H9 (cell line): ENCODE measurements around the gene THEM4. TPM values are rescaled to one million over a fixed set of nuclear protein-coding genes. Genes with fewer than 3 reads are reported as not detected.
"Not testable (repeated sequence)": the region's sequence is repeated elsewhere in the genome, so short reads cannot be mapped to it uniquely, and the experiment has no call there.

Experiments
- DNase-seq: peaks from one replicate; pipeline ENCODE4 v3.0.0-alpha.2; 2017
- H2AFZ ChIP-seq: one replicate; pipeline ENCODE4 v1.6.1; 2013; ENCODE audit warnings: mild to moderate bottlenecking, low read length, control low read depth, moderate library complexity
- H2AK5ac ChIP-seq: 2 replicates; pipeline ENCODE4 v1.6.1; 2013; ENCODE audit warnings: low read length, control low read depth, mixed read lengths; ENCODE audit not compliant: insufficient read length
- H2BK120ac ChIP-seq: one replicate; pipeline ENCODE4 v1.6.1; 2013; ENCODE audit warnings: low read depth, mild to moderate bottlenecking, low read length, control low read depth, inconsistent platforms; ENCODE audit not compliant: poor library complexity, severe bottlenecking
- H2BK12ac ChIP-seq: 2 replicates; pipeline ENCODE4 v1.6.1; 2013; ENCODE audit warnings: low read length, control low read depth, mixed read lengths, low read depth; ENCODE audit not compliant: insufficient read length
- H2BK15ac ChIP-seq: 2 replicates; pipeline ENCODE4 v1.6.1; 2013; ENCODE audit warnings: low read depth, low read length, control low read depth
- H2BK20ac ChIP-seq: one replicate; pipeline ENCODE4 v1.6.1; 2013; ENCODE audit warnings: low read depth, mild to moderate bottlenecking, low read length, control low read depth, inconsistent platforms; ENCODE audit not compliant: poor library complexity, severe bottlenecking
- H2BK5ac ChIP-seq: 2 replicates; pipeline ENCODE4 v1.6.1; 2013; ENCODE audit warnings: low read length, control low read depth, mixed read lengths; ENCODE audit not compliant: insufficient read length
- H3K14ac ChIP-seq: 2 replicates; pipeline ENCODE4 v1.6.1; 2013; ENCODE audit warnings: low read length, control low read depth; ENCODE audit not compliant: insufficient read depth
- H3K18ac ChIP-seq: 2 replicates; pipeline ENCODE4 v1.6.1; 2013; ENCODE audit warnings: low read depth, mild to moderate bottlenecking, mixed read lengths, low read length, control low read depth; ENCODE audit not compliant: insufficient read length
- H3K23ac ChIP-seq: 2 replicates; pipeline ENCODE4 v1.6.1; 2013; ENCODE audit warnings: low read length, control low read depth, mixed read lengths, low read depth; ENCODE audit not compliant: insufficient read length
- H3K23me2 ChIP-seq: 2 replicates; pipeline ENCODE4 v1.6.1; 2013; ENCODE audit warnings: low read depth, mild to moderate bottlenecking, mixed read lengths, low read length, control low read depth; ENCODE audit not compliant: insufficient read length, poor library complexity, severe bottlenecking
- H3K27ac ChIP-seq: 2 replicates; pipeline ENCODE4 v1.5.1; 2013; ENCODE audit warnings: low read length, control low read depth, mixed read lengths, low read depth; ENCODE audit not compliant: insufficient read length
- H3K27me3 ChIP-seq: 2 replicates; pipeline ENCODE4 v1.6.1; 2013; ENCODE audit warnings: low read length, control low read depth, inconsistent platforms; ENCODE audit not compliant: insufficient read depth
- H3K4ac ChIP-seq: 2 replicates; pipeline ENCODE4 v1.6.1; 2013; ENCODE audit warnings: low read depth, mild to moderate bottlenecking, control low read depth, inconsistent platforms, low read length, moderate library complexity
- H3K4me1 ChIP-seq: 2 replicates; pipeline ENCODE4 v1.6.1; 2013; ENCODE audit warnings: low read length, control low read depth, inconsistent platforms; ENCODE audit not compliant: insufficient read depth
- H3K4me2 ChIP-seq: 2 replicates; pipeline ENCODE4 v1.6.1; 2013; ENCODE audit warnings: low read length, control low read depth, mixed read lengths; ENCODE audit not compliant: insufficient read length, insufficient read depth
- H3K56ac ChIP-seq: 2 replicates; pipeline ENCODE4 v1.6.1; 2013; ENCODE audit warnings: low read depth, mild to moderate bottlenecking, mixed read lengths, low read length, control low read depth; ENCODE audit not compliant: insufficient read length
- H3K79me1 ChIP-seq: 2 replicates; pipeline ENCODE4 v1.6.1; 2013; ENCODE audit warnings: low read depth, mild to moderate bottlenecking, moderate library complexity, low read length, control low read depth, inconsistent platforms; ENCODE audit not compliant: insufficient read depth, poor library complexity, severe bottlenecking
- H3K79me2 ChIP-seq: 2 replicates; pipeline ENCODE4 v1.6.1; 2013; ENCODE audit warnings: low read length, control low read depth, inconsistent platforms; ENCODE audit not compliant: insufficient read depth
- H3K9ac ChIP-seq: 2 replicates; pipeline ENCODE4 v1.6.1; 2013; ENCODE audit warnings: low read length, control low read depth, mixed read lengths; ENCODE audit not compliant: insufficient read length; ENCODE audit errors: extremely low read depth
- H3K9me3 ChIP-seq: one replicate; pipeline ENCODE4 v1.6.1; 2013; ENCODE audit warnings: low read depth, low read length, inconsistent platforms; ENCODE audit not compliant: control insufficient read depth
- H3T11ph ChIP-seq: one replicate; pipeline ENCODE4 v1.6.1; 2013; ENCODE audit warnings: mild to moderate bottlenecking, low read length, control low read depth, inconsistent platforms
- H4K20me1 ChIP-seq: one replicate; pipeline ENCODE4 v1.6.1; 2013; ENCODE audit not compliant: control insufficient read depth, insufficient read length, insufficient read depth
- H4K5ac ChIP-seq: 2 replicates; pipeline ENCODE4 v1.6.1; 2013; ENCODE audit warnings: low read depth, mild to moderate bottlenecking, mixed read lengths, low read length, control low read depth; ENCODE audit not compliant: insufficient read length
- H4K8ac ChIP-seq: replicated peaks from 2 replicates; pipeline ENCODE4 v1.6.1; 2013; ENCODE audit warnings: low read length, control low read depth, mixed read lengths, low read depth; ENCODE audit not compliant: insufficient read length
- H4K91ac ChIP-seq: 2 replicates; pipeline ENCODE4 v1.6.1; 2013; ENCODE audit warnings: low read depth, mild to moderate bottlenecking, moderate library complexity, mixed read lengths, low read length, control low read depth; ENCODE audit not compliant: insufficient read length
- H3K27ac Mint-ChIP-seq, 3 experiments: 2 replicates in 2 of 3; 3 replicates in 1 of 3; pipeline ENCODE4 v1.8.0; 2020 to 2021; ENCODE audit warnings: mixed read lengths in 3 of 3, mild to moderate bottlenecking in 1 of 3, moderate library complexity in 1 of 3
- H3K27me3 Mint-ChIP-seq: 2 replicates; pipeline ENCODE4 v1.8.0; 2021; ENCODE audit warnings: low read depth, mild to moderate bottlenecking, moderate library complexity, mixed read lengths
- H3K36me3 Mint-ChIP-seq, 3 experiments: 2 replicates in 2 of 3; 3 replicates in 1 of 3; pipeline ENCODE4 v1.8.0; 2020 to 2021; ENCODE audit warnings: low read depth in 3 of 3, mixed read lengths in 3 of 3; ENCODE audit not compliant: insufficient read depth in 1 of 3
- H3K4me1 Mint-ChIP-seq, 2 experiments: 2 replicates each; pipeline ENCODE4 v1.8.0; 2020; ENCODE audit warnings: mixed read lengths in 2 of 2
- H3K4me3 Mint-ChIP-seq, 2 experiments: 2 replicates in 1 of 2; 3 replicates in 1 of 2; pipeline ENCODE4 v1.8.0; 2020 to 2021; ENCODE audit warnings: mild to moderate bottlenecking in 2 of 2, mixed read lengths in 2 of 2, moderate library complexity in 1 of 2
- H3K9me3 Mint-ChIP-seq, 2 experiments: 2 replicates in 1 of 2; 3 replicates in 1 of 2; pipeline ENCODE4 v1.8.0; 2020; ENCODE audit warnings: mild to moderate bottlenecking in 2 of 2, mixed read lengths in 2 of 2, moderate library complexity in 1 of 2
- CTCF ChIP-seq: fragments of 200-600 bp; sonication (generic); conservative IDR thresholded peaks from 3 replicates; pipeline ENCODE4 v1.8.0; 2021; ENCODE audit warnings: antibody characterized with exemption, mild to moderate bottlenecking
- WGBS: extraction: QIAGEN DNeasy Blood & Tissue Kit; methylation state at CpG from one replicate; pipeline ENCODE4 v1.1.7; 2013; ENCODE audit warnings: missing lambda C conversion rate, low lambda C conversion rate, mixed read lengths; ENCODE audit not compliant: insufficient read length; ENCODE audit errors: extremely low coverage; 5-methylcytosine and 5-hydroxymethylcytosine counted together
- total RNA-seq: library from RNA; stranded (reverse); gene quantifications from 2 replicates; pipeline ENCODE4 v1.2.1, GENCODE V29; 2021

The THEM4 gene
- total RNA-seq, 1 experiment from 2014 or later, result 10.5 TPM

- no peak for TF ChIP-seq CTCF
- Histone ChIP-seq H2BK20ac (no peak overlapping the region), H3K79me2 (no peaks in the 10 kb centered on the region), H3K27ac (no peak overlapping the region), H2AFZ (no peak overlapping the region), H3K23me2 (no peaks in the 10 kb centered on the region), H3K56ac (no peak overlapping the region), H3K4me1 (no peaks in the 10 kb centered on the region; the same call in 1 of the 2 replicates), H2BK5ac (no peak overlapping the region), H3K4ac (no peak overlapping the region), H3K4me2 (no peak overlapping the region), H2AK5ac (no peak overlapping the region), H3K9me3 (no peaks in the 10 kb centered on the region), H2BK120ac (no peak overlapping the region), H2BK12ac (no peak overlapping the region), H3K9ac (no peak overlapping the region), H3K27me3 (peaks cover 25% of the 10 kb centered on the region; the same call in 1 of the 2 replicates), H4K91ac (no peak overlapping the region), H3K79me1 (no peaks in the 10 kb centered on the region), H3K14ac (no peak overlapping the region), H4K8ac (no peak overlapping the region), H4K20me1 (no peaks in the 10 kb centered on the region), H4K5ac (no peak overlapping the region), H2BK15ac (no peak overlapping the region), H3K18ac (no peak overlapping the region), H3K23ac (no peak overlapping the region), H3T11ph (no peak overlapping the region)
- Mint-ChIP-seq H3K9me3 (no peaks in the 10 kb centered on the region), H3K36me3 (no peaks in the 10 kb centered on the region), H3K4me1 (peaks cover 11 to 21% of the 10 kb centered on the region in 2 experiments), H3K4me3 (no peak overlapping the region), H3K27ac (no peak overlapping the region), H3K27me3 (peaks cover 91% of the 10 kb centered on the region)
- DNase-seq, result no peak
- WGBS, result no CpG with 5 or more reads among the region's 4 CpGs
Measured at GRCh38 chr1:151855933-151856332, 53.4 kb downstream of the THEM4 start.

- H4K5ac ChIP-seq, H3K9ac ChIP-seq, H3K56ac ChIP-seq, DNase-seq, H2BK5ac ChIP-seq, H3K23ac ChIP-seq, H2BK12ac ChIP-seq, H2AFZ ChIP-seq, H3T11ph ChIP-seq, H2BK120ac ChIP-seq, H3K79me1 ChIP-seq, H3K9me3 Mint-ChIP-seq, H3K9me3 ChIP-seq, H3K27ac Mint-ChIP-seq, H2BK20ac ChIP-seq, H3K27ac ChIP-seq, H3K4me2 ChIP-seq, H3K14ac ChIP-seq, H3K23me2 ChIP-seq, H3K4me3 Mint-ChIP-seq, H3K18ac ChIP-seq, H2AK5ac ChIP-seq, H2BK15ac ChIP-seq, H4K91ac ChIP-seq, H4K20me1 ChIP-seq, H3K4me1 ChIP-seq, H3K36me3 Mint-ChIP-seq, H3K79me2 ChIP-seq, H3K4ac ChIP-seq, H4K8ac ChIP-seq: not testable (repeated sequence)
- H3K27me3 ChIP-seq, result peaks cover 24% of the 10 kb centered on the region; the same call in 1 of the 2 replicates
- WGBS, result no CpG with 5 or more reads among the region's 8 CpGs
- Mint-ChIP-seq H3K27me3 (peaks cover 90% of the 10 kb centered on the region), H3K4me1 (peaks cover 7 to 16% of the 10 kb centered on the region in 2 experiments)
Measured at GRCh38 chr1:151855516-151855915, 53.8 kb downstream of the THEM4 start.
